GM21360 (cell line): ENCODE data around the gene ARFGAP3.

Experiments
- ATAC-seq: cut with Tn5 transposase; IDR thresholded peaks from one replicate; pipeline ENCODE4 v1.9.1; 2021; ENCODE audit warnings: mild to moderate bottlenecking, moderate library complexity; ENCODE audit not compliant: unreplicated experiment

ARFGAP3 gene

GRCh38 chr22:42856865-42857704 lies at the start of gene ARFGAP3:
ARFGAP3 (minus strand) TSS chr22:42857273; CDS start chr22:42857182, 91 bp downstream.
- ATAC-seq: peak; percentile 70

- no peak for ATAC-seq
These were observed 48.7 kb upstream of the ARFGAP3 start for GRCh38 chr22:42905702-42906183.

GRCh38 chr22:42905217-42905616 lies 48.1 kb upstream of the ARFGAP3 start:
- no peak for ATAC-seq

- no peak for ATAC-seq
These were observed 47.0 kb upstream of the ARFGAP3 start for GRCh38 chr22:42904050-42904449.

- no peak for ATAC-seq
These were observed 45.9 kb upstream of the ARFGAP3 start for GRCh38 chr22:42902875-42903510.

GRCh38 chr22:42901790-42902508 lies 44.9 kb upstream of the ARFGAP3 start:
- no peak for ATAC-seq

GRCh38 chr22:42897960-42898359 lies 40.9 kb upstream of the ARFGAP3 start:
- ATAC-seq: no peak

- no peak for ATAC-seq
These were observed 38.5 kb upstream of the ARFGAP3 start for GRCh38 chr22:42895541-42895981.

GRCh38 chr22:42895087-42895486 lies 38.0 kb upstream of the ARFGAP3 start:
- ATAC-seq: no peak

- ATAC-seq: no peak
These were observed 36.5 kb upstream of the ARFGAP3 start for GRCh38 chr22:42893371-42894150.

- ATAC-seq: no peak
These were observed 35.7 kb upstream of the ARFGAP3 start for GRCh38 chr22:42892571-42893316.

GRCh38 chr22:42892156-42892555 lies 35.1 kb upstream of the ARFGAP3 start:
- no peak for ATAC-seq

- no peak for ATAC-seq
These were observed 34.6 kb upstream of the ARFGAP3 start for GRCh38 chr22:42891696-42892095.

GRCh38 chr22:42891008-42891407 lies 33.9 kb upstream of the ARFGAP3 start:
- no peak for ATAC-seq

- ATAC-seq: no peak
These were observed 32.2 kb upstream of the ARFGAP3 start for GRCh38 chr22:42889304-42889703.

GRCh38 chr22:42887523-42888507 lies 30.7 kb upstream of the ARFGAP3 start:
- ATAC-seq: no peak

- ATAC-seq: no peak
These were observed 30.0 kb upstream of the ARFGAP3 start for GRCh38 chr22:42887120-42887519.

- ATAC-seq: no peak
These were observed 28.4 kb upstream of the ARFGAP3 start for GRCh38 chr22:42885446-42885845.
